ENCODE measurements around the gene TLX1.

TLX1 gene

DNA sequence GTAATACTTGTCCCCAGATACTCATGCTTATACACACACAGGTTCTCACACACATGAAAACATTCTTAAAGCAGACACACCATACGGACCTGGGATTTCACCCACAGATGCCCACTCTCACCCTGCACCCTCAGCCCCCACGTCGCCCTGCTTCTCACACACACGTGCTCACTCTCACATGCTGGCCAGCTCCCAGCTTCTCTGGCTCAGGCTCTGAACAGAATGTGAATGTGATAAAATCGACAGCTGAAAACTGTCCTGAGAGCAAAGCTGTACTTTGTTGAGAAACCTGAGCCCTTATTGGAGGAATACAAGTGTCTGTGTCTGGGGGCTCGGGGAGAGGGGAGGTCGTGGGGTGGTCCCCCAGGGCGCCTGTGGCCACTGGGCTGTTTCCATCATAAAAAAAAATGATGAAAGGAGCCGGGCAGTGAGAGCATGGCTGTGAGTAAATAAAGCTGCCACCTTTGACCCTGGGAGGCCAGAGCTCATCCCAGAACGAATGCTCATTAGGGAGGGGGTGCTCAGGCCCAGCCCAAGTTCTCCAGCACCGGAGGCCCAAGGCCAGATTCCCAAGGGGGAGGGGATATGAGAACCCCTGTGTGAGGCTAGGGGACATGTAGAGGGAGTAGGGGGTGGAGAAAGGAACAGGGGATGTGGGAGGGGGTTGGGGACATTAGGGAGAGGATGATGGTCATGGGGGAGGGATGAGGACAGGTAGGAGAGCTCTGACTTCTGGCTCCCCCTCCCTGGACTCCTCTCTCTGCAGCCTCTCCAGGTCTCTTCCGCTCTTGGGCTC is 18.1 kb upstream of the TLX1 start:
- Histone ChIP-seq H4K8ac (ENCODE audit: low read depth, low read length) (no peak overlapping the region), H2AFZ (ENCODE audit: insufficient read depth, low read length, poor library complexity) (no peak overlapping the region), H3K79me2 (ENCODE audit: control insufficient read depth, insufficient read depth, low read length, poor library complexity) (no peaks in the 10 kb centered on the region), H3K18ac (ENCODE audit: low read length) (no peak overlapping the region), H3K23ac (ENCODE audit: low read length) (no peak overlapping the region), H2BK120ac (ENCODE audit: insufficient read depth, low read length, poor library complexity) (no peak overlapping the region), H3K79me1 (ENCODE audit: low read length) (no peaks in the 10 kb centered on the region), H3K4ac (ENCODE audit: low read depth, low read length) (no peak overlapping the region), H3K27me3 (ENCODE audit: insufficient read depth, low read length) (no peaks in the 10 kb centered on the region), H3K36me3 (ENCODE audit: control insufficient read depth in 1 of 2, insufficient read depth in 2 of 2, low read length in 2 of 2) (no peaks in the 10 kb centered on the region), H4K91ac (ENCODE audit: low read depth, low read length) (no peak overlapping the region), H3K4me2 (ENCODE audit: low read length) (no peak overlapping the region), H3K27ac (ENCODE audit: low read depth, low read length) (no peak overlapping the region), H3K9ac (ENCODE audit: low read length) (no peak overlapping the region), H3K4me1 (ENCODE audit: control insufficient read depth in 1 of 2, insufficient read depth in 2 of 2, low read length in 2 of 2) (no peaks in the 10 kb centered on the region), H3K14ac (ENCODE audit: low read length) (no peak overlapping the region), H2BK5ac (ENCODE audit: low read depth, low read length, poor library complexity) (no peak overlapping the region), H4K12ac (ENCODE audit: low read depth, low read length) (no peak overlapping the region), H2BK12ac (ENCODE audit: low read length) (no peak overlapping the region), H2AK5ac (ENCODE audit: low read length) (no peak overlapping the region), H3K4me3 (ENCODE audit: low read depth, low read length) (no peak overlapping the region), H3K9me3 (ENCODE audit: insufficient read depth, low read depth, low read length) (no peaks in the 10 kb centered on the region)
- WGBS (ENCODE audit: extremely low coverage, insufficient coverage, insufficient read length) = no CpG with 5 or more reads among the region's 12 CpGs
- no peak for DNase-seq

DNA sequence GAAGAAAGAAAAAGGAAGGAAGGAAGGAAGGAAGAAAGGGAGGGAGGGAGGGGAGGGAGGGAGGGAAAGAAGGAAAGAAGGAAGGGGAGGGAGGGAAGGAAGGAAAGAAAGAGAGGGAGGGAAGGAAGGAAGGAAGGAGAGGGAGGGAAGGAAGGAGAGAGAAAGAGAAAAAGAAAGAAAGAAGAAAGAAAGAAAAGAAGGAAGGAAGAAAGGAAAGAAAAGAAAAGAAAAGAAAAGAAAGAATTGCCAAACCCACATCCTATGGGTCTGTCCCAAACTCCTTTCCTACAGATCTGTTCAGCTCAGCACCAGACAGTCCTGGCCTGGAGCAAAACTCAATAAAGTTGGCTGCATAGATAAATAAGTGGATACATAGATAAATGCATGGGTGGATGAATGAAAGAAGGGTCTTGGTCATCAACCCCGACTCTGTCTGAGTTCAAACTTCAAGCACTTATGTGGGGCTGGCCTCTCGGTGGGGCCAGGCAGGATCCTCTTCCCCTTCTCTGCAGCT is 17.2 kb upstream of the TLX1 start:
- H3K27me3 ChIP-seq (ENCODE audit: insufficient read depth, low read length) = peaks cover 2% of the 10 kb centered on the region
- no peak overlapping the region for H3K4me3 ChIP-seq (ENCODE audit: low read depth, low read length)
- no peak overlapping the region for H3K4ac ChIP-seq (ENCODE audit: low read depth, low read length)
- no peak overlapping the region for H2BK12ac ChIP-seq (ENCODE audit: low read length)
- H2BK5ac ChIP-seq (ENCODE audit: low read depth, low read length, poor library complexity) = no peak overlapping the region
- no peak overlapping the region for H2AK5ac ChIP-seq (ENCODE audit: low read length)
- no peak overlapping the region for H3K14ac ChIP-seq (ENCODE audit: low read length)
- no peaks in the 10 kb centered on the region for H3K36me3 ChIP-seq (ENCODE audit: control insufficient read depth in 1 of 2, insufficient read depth in 2 of 2, low read length in 2 of 2)
- no peak for DNase-seq
- H3K79me2 ChIP-seq (ENCODE audit: control insufficient read depth, insufficient read depth, low read length, poor library complexity) = no peaks in the 10 kb centered on the region
- no peaks in the 10 kb centered on the region for H3K79me1 ChIP-seq (ENCODE audit: low read length)
- H3K4me2 ChIP-seq (ENCODE audit: low read length) = no peak overlapping the region
- H3K9ac ChIP-seq (ENCODE audit: low read length) = no peak overlapping the region
- no peak overlapping the region for H3K18ac ChIP-seq (ENCODE audit: low read length)
- no peak overlapping the region for H3K23ac ChIP-seq (ENCODE audit: low read length)
- no peak overlapping the region for H4K91ac ChIP-seq (ENCODE audit: low read depth, low read length)
- H3K27ac ChIP-seq (ENCODE audit: low read depth, low read length) = no peak overlapping the region
- no peak overlapping the region for H4K12ac ChIP-seq (ENCODE audit: low read depth, low read length)
- WGBS (ENCODE audit: extremely low coverage, insufficient coverage, insufficient read length) = no CpG with 5 or more reads among the region's 2 CpGs
- H3K4me1 ChIP-seq (ENCODE audit: control insufficient read depth in 1 of 2, insufficient read depth in 2 of 2, low read length in 2 of 2) = no peaks in the 10 kb centered on the region
- no peaks in the 10 kb centered on the region for H3K9me3 ChIP-seq (ENCODE audit: insufficient read depth, low read depth, low read length)
- H4K8ac ChIP-seq (ENCODE audit: low read depth, low read length) = no peak overlapping the region
- H2AFZ ChIP-seq (ENCODE audit: insufficient read depth, low read length, poor library complexity) = no peak overlapping the region
- H2BK120ac ChIP-seq (ENCODE audit: insufficient read depth, low read length, poor library complexity) = no peak overlapping the region

DNA sequence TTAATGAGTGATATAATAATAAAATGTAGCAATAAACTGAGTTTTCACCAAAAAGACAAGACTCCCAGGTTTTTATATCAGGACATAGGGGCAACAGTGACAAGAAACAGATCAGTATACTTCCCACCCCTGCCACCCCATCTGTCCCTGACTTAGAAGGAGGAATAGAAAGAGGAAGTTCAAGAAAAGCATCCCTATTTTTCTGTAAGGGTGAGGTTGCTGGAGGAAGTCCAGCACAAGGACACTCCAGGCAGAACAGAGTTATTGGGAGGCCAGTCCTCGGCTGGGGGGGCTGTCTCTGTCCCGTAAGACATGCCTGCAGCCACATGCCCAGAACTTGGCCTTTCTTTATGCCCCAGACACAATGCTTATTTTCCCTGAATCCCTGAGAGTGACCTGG is 16.5 kb upstream of the TLX1 start:
- no peak overlapping the region for H3K4me2 ChIP-seq (ENCODE audit: low read length)
- H3K27ac ChIP-seq (ENCODE audit: low read depth, low read length) = no peak overlapping the region
- H2BK5ac ChIP-seq (ENCODE audit: low read depth, low read length, poor library complexity) = no peak overlapping the region
- H3K27me3 ChIP-seq (ENCODE audit: insufficient read depth, low read length) = peaks cover 2% of the 10 kb centered on the region
- no peak overlapping the region for H4K12ac ChIP-seq (ENCODE audit: low read depth, low read length)
- H3K4ac ChIP-seq (ENCODE audit: low read depth, low read length) = no peak overlapping the region
- H2BK12ac ChIP-seq (ENCODE audit: low read length) = no peak overlapping the region
- no peaks in the 10 kb centered on the region for H3K36me3 ChIP-seq (ENCODE audit: control insufficient read depth in 1 of 2, insufficient read depth in 2 of 2, low read length in 2 of 2)
- DNase-seq = no peak
- H3K23ac ChIP-seq (ENCODE audit: low read length) = no peak overlapping the region
- H3K9me3 ChIP-seq (ENCODE audit: insufficient read depth, low read depth, low read length) = no peaks in the 10 kb centered on the region
- H2AFZ ChIP-seq (ENCODE audit: insufficient read depth, low read length, poor library complexity) = no peak overlapping the region
- H3K4me1 ChIP-seq (ENCODE audit: control insufficient read depth in 1 of 2, insufficient read depth in 2 of 2, low read length in 2 of 2) = no peaks in the 10 kb centered on the region
- H4K91ac ChIP-seq (ENCODE audit: low read depth, low read length) = no peak overlapping the region
- H3K4me3 ChIP-seq (ENCODE audit: low read depth, low read length) = no peak overlapping the region
- H3K79me1 ChIP-seq (ENCODE audit: low read length) = no peaks in the 10 kb centered on the region
- no peaks in the 10 kb centered on the region for H3K79me2 ChIP-seq (ENCODE audit: control insufficient read depth, insufficient read depth, low read length, poor library complexity)
- no peak overlapping the region for H3K18ac ChIP-seq (ENCODE audit: low read length)
- H2AK5ac ChIP-seq (ENCODE audit: low read length) = no peak overlapping the region
- H2BK120ac ChIP-seq (ENCODE audit: insufficient read depth, low read length, poor library complexity) = no peak overlapping the region
- WGBS (ENCODE audit: extremely low coverage, insufficient coverage, insufficient read length) = no CpG with 5 or more reads among the region's 2 CpGs
- no peak overlapping the region for H4K8ac ChIP-seq (ENCODE audit: low read depth, low read length)
- no peak overlapping the region for H3K9ac ChIP-seq (ENCODE audit: low read length)
- H3K14ac ChIP-seq (ENCODE audit: low read length) = no peak overlapping the region

DNA sequence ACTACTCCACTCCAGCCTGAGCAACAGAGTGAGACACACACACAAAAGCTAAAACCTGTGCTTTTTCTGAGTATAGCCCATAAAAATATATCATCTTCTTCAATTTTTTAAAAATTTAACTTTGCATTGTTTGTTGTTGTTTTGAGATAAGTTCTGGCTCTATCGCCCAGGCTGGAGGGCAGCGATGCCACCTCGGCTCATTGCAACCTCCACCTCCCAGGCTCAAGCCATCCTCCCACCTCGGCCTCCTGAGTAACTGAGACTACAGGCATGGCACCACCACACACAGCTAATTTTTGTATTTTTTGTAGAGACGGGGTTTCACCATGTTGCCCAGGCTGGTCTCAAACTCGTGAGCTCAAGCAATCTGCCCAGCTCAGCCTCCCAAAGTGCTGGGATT is 14.3 kb upstream of the TLX1 start:
- Histone ChIP-seq H3K4ac (ENCODE audit: low read depth, low read length) (no peak overlapping the region), H3K23ac (ENCODE audit: low read length) (no peak overlapping the region), H3K18ac (ENCODE audit: low read length) (no peak overlapping the region), H3K9ac (ENCODE audit: low read length) (no peak overlapping the region), H3K79me2 (ENCODE audit: control insufficient read depth, insufficient read depth, low read length, poor library complexity) (no peaks in the 10 kb centered on the region), H3K27me3 (ENCODE audit: insufficient read depth, low read length) (peaks cover 15% of the 10 kb centered on the region), H2BK120ac (ENCODE audit: insufficient read depth, low read length, poor library complexity) (no peak overlapping the region), H4K91ac (ENCODE audit: low read depth, low read length) (no peak overlapping the region), H3K4me3 (ENCODE audit: low read depth, low read length) (no peak overlapping the region), H4K8ac (ENCODE audit: low read depth, low read length) (no peak overlapping the region), H3K36me3 (ENCODE audit: control insufficient read depth in 1 of 2, insufficient read depth in 2 of 2, low read length in 2 of 2) (no peaks in the 10 kb centered on the region), H3K27ac (ENCODE audit: low read depth, low read length) (no peak overlapping the region), H3K4me1 (ENCODE audit: control insufficient read depth in 1 of 2, insufficient read depth in 2 of 2, low read length in 2 of 2) (no peaks in the 10 kb centered on the region), H4K12ac (ENCODE audit: low read depth, low read length) (no peak overlapping the region), H2AFZ (ENCODE audit: insufficient read depth, low read length, poor library complexity) (no peak overlapping the region), H2BK12ac (ENCODE audit: low read length) (no peak overlapping the region), H2AK5ac (ENCODE audit: low read length) (no peak overlapping the region), H3K79me1 (ENCODE audit: low read length) (no peaks in the 10 kb centered on the region), H3K14ac (ENCODE audit: low read length) (no peak overlapping the region), H3K9me3 (ENCODE audit: insufficient read depth, low read depth, low read length) (peaks cover 2% of the 10 kb centered on the region), H3K4me2 (ENCODE audit: low read length) (no peak overlapping the region), H2BK5ac (ENCODE audit: low read depth, low read length, poor library complexity) (no peak overlapping the region)
- DNase-seq = no peak
- no CpG with 5 or more reads among the region's 6 CpGs for WGBS (ENCODE audit: extremely low coverage, insufficient coverage, insufficient read length)
